H4 (cell line): ENCODE results near the gene PIGU. TPM values are rescaled to one million over a fixed set of nuclear protein-coding genes. Genes with fewer than 3 reads are reported as not detected.
"Not testable (repeated sequence)": the region's sequence is repeated elsewhere in the genome, so short reads cannot be mapped to it uniquely, and the experiment has no call there.

ENCODE experiments used
- DNase-seq: peaks from one replicate; pipeline ENCODE4 v3.0.0-alpha.2; 2015; ENCODE audit warnings: low spot score
- total RNA-seq: library from RNA; depleted of rRNA; stranded (reverse); fragments of >200 nt; shearing (Covaris generic); gene quantifications from 2 replicates; pipeline ENCODE4 v1.2.3, GENCODE V29; 2014; rRNA removed

PIGU gene, protein sequence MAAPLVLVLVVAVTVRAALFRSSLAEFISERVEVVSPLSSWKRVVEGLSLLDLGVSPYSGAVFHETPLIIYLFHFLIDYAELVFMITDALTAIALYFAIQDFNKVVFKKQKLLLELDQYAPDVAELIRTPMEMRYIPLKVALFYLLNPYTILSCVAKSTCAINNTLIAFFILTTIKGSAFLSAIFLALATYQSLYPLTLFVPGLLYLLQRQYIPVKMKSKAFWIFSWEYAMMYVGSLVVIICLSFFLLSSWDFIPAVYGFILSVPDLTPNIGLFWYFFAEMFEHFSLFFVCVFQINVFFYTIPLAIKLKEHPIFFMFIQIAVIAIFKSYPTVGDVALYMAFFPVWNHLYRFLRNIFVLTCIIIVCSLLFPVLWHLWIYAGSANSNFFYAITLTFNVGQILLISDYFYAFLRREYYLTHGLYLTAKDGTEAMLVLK
- total RNA-seq = 20.9 and 35.8 TPM in 2 replicates

DNA sequence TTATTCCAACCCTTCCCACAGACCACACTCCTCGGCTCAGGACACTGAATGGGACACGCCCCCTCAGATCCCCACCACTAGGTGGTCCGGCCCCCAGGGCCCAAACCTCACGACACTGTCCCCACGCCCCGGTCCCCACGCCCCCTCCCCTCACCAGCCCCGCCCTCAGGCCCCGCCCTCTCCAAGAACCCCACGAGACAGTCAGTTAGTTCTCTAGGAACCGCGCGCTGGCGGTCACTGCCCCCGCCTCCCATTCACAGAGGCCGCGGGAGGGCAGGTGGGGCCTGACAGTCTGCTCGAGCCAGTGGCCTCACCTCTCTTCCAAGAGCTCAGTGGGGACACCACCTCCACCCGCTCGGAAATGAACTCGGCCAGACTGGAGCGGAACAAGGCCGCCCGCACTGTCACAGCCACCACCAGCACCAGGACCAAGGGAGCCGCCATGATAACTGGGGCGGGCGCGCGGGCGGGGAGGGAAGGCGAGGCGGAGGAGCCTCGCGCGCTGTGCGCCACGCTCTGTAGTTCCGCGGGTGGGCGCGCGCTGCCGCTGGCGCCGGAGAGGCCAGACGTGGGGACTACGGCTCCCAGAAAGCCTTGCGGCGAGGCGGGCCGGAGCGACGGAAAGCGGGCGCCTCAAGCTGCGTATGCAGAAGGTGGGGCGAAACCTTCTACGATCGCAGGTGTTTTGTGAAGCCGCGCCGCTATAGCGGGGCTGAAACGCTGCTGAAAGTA lies at the start of gene PIGU:
Gene PIGU (minus strand): TSS at position 451 of the 732 bp plus-strand sequence. CDS start 7 bp downstream, at position 444.
- peak; percentile 92 for DNase-seq

DNA sequence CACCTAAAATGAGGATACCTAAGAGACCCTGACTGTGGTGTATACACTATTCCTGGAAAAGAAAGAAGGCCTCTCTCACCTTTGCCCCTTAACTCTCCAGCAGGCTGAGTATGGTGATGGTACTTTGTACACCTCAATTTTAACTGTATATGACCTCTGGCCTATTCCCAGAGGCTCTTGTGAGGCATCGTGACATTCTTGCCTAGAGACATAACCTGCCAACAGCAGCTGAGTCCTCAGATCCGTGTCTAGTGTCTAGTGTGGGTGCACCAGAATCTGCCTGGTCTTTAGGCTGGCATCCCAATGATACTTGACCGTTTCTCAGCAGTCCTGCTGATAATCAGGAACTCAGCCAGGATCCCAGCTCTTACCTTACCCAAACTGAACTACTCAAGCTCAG lies 47.3 kb upstream of the PIGU start:
- DNase-seq = no peak

DNA sequence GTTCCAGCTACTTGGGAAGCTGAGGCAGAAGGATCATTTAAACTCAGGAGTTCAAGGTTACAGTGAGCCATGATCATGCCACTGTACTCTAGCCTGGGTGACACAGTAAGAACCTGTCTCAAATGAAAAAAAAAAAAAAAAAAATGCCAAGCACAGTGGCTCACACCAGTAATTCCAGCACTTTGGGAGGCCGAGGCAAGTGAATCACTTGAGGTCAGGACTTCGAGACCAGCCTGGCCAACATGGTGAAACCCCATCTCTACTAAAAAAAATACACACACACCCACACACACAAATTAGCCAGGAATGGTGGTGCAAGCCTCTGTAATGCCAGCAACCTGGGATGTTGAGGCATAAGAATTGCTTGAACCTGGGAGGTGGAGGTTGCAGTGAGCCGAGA lies 45.7 kb upstream of the PIGU start:
- not testable (repeated sequence) for DNase-seq

DNA sequence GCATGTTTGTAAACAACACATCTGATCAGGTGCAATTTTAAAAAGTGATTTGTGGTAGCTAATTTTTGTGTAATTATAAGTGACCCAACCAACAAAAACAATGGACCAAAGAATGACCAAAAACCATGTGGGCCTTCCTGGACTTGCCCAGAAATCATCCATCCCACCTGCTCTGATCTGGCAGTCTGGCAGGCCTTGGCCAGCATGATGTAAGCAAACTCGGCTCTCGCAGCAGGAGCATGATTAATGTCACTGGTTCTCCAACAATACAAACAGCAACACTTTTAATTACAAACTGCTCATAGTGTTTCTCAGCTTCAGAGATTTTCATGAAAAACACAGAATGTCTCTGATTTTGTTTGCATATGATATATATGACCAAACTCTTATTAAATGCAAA lies 43.4 kb upstream of the PIGU start:
- no peak for DNase-seq

DNA sequence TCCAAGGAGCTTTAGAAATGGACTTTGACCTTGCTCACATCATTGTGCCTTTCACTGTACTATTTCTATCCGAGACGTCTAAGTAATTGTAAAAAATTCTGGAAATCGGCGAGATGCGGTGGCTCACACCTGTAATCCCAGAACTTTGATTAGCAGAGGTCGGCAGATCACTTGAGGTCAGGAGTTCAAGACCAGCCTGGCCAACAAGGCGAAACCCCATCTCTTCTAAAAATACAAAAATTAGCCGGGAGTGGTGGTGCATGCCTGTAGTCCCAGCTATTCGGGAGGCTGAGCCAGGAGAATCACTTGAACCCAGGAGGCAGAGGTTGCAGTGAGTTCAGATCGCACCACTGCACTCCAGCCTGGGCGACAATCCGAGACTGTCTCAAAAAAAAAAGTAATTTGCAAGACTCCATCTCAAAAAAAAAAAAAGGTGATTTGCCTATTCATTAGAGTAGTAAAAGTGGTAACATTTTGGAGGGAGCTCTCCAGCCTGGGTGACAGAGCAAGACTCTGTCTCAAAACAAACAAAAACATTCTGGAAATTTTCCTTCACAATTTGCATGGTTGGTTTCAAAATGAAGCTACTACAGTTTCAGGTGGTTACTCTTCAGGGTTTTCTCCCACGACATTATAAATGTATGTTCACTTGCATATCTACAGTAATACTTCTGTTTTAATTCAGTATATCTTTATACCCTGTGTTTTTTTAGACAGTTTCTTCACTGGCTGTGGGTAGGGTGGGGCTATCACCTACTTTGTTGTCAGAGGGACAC lies 42.5 kb upstream of the PIGU start:
- not testable (repeated sequence) for DNase-seq

DNA sequence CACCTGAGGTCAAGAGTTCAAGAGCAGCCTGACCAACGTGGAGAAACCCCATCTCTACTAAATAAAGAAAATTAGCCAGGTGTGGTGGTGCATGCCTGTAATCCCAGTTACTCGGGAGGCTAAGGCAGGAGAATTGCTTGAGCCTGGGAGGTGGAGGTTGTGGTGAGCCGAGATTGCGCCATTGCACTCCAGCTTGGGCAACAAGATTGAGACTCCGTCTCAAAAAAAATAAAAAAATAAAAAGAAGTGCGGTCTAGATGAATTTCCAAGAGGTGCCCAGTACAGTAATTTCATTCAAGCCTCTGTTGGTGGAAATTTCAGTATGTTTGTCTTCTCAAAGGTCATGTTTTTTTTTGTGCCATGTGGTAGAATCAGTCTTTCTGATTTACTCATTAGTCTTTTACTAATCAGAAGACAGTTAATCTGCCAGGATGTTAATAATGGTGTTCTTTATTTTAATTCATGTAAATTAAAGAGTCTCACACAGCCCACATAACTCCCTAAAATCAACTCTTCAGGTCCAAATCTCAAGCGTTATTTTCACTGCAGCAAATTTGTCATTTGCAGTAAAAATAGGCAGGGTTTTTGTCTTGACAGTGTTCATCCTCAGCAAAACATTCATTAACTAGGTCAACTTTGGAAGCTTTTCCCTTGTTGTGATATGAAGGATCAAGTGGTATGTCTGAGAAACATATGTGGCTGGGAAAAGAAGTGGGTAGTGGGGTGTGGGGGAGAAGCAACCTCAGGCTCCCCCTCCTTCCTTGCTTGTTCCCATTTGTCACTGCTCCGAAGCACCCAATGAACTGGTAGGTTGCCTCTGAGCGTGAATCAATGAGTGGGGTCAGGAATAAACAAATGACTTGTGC lies 40.6 kb upstream of the PIGU start:
- no peak for DNase-seq

DNA sequence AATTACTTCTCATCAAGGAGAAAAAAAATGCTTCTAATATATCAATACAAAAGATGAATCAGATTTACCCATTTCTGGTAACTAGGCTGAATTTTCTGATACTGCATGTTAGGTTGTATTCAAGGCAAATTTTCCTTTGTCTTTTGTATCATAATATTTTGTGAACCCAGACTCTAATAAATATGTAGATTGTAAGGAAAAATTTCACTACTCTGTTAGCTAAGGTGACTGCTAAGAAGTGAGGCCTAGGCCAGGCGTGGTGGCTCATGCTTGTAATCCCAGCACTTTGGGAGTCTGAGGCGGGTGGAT lies 40.0 kb upstream of the PIGU start:
- no peak for DNase-seq

DNA sequence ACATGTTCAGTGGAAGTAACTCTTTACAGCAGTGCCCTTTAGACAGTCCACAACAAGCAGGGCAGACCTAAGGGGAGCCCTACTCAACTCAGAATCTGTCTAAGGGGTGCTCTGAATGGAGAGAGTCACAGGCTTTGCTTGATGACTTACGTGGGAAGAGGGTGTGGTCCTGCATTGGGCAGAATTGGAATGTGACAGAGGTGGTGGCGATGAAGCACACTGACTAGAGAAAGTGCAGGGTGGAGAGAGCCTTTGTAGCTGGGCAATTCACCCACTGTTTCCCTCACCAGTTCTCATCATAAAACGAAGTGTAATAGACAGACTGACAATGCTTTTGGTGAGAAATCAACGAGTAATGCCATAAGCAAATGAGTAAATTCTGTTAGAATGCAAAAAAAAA lies 38.5 kb upstream of the PIGU start:
- no peak for DNase-seq

DNA sequence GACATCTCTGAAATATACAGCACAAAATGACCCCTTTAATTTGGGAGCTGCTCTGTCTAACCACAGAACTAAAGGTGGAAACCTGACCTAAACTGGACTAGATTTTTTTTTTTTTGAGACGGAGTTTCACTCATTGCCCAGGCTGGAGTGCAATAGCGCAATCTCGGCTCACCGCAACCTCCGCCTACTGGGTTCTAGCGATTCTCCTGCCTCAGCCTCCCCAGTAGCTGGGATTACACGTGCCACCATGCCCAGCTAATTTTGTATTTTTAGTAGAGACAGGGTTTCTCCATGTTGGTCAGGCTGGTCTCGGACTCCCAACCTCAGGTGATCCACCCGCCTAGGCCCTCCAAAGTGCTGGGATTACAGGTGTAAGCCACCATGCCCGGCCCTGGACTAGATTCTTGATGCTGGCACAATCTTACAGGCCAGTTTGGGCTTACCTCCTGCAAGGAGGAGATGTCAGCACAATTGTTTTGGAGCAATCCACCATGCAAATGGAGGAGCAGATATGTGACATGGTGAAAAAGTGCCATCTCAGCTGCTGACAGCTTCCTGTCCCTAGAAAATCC lies 37.1 kb upstream of the PIGU start:
- DNase-seq = not testable (repeated sequence)

DNA sequence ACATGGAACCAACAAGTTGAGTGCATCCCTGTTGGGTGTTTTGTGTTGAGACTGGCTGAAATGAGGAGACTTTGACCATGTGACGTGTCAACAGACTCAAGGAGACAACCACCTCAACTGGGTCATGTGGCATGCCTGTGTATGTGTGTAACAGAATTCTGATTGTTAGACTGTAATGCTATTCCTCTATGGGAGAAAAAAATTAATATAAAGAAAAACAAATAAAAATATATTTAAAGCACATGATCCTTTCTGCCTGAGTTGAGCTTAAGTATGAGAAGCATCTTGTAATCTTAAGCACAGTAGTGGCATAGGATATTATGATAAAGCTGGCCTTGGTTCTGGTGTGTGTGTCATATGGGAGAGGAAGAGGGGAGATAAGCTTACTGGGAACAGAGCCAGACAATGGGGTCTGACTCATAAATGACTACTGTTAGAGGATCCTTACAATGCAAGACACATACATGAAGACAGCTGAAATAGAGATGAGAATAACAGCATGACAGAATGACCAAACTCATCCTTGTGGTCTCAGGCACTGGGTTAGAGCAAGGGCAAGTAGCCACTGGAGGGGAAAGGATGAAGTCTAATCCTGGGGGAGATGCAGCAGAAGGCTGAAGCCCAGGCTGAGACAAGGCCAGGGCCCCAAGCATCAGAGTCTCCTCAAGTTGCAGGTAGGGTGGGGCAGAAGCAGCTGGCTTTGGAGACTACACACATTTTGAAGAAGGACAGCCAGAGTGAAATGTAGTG lies 36.5 kb upstream of the PIGU start:
- peak; percentile 66 for DNase-seq

DNA sequence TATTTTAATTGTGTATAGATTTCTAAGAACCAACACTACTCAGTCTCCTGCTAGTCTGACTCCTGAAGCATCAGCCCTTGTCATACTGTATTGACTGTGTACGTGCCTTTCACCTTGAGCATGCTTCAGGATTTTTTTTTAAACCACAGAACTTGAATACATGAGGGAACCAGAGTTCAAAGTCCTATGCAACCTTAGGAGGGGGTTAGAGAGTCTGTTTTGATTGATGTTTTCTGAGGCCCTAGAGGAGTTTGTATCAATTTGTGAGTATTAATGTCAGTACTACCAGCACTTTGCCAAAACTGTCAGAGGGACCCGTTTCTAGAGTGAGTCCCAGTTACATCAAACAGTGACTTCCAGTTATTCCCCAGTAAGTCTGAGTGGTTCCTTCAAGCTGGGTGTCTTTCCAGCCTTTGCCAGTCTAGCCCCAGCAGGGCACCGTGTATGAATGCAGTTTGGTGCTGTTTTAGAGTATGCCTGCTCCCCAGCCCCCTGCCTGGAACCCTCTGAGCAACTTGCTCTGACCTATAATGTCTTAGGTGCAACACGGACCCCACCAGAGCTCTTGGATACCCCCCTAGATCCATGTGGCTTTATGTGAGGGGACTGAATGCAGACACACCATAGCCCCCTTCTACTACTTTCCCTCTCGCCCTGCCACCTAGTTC lies 35.8 kb upstream of the PIGU start:
- no peak for DNase-seq

DNA sequence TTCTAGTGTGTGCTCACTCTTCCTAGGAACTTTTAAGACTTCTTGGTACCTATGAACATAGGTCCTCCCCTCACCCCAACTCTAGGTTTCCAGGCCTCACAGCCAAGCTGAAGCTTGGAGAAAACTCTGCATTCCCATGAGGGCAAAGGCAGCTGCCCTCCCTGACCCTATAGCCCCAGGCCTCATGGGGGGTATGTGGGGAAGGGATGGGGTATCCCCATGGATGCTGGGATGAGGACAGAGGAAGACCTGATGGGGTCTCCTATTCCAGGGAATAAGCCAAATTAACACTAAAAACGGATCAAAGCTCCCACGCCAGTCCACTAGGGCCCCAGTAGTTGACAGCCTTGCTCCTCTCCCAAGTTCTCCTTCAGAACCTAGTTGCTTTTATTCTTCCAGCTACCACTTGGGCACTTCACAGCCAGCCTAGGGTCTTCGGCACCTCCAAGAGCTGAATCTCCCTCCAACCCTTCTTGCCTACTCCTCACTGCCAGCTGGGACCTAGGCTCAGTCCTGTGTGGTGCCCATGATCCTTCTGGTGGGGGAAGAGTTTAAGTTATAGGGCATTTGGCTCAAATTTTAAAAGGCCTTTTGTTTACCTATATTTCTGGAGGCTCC lies 35.0 kb upstream of the PIGU start:
- no peak for DNase-seq

DNA sequence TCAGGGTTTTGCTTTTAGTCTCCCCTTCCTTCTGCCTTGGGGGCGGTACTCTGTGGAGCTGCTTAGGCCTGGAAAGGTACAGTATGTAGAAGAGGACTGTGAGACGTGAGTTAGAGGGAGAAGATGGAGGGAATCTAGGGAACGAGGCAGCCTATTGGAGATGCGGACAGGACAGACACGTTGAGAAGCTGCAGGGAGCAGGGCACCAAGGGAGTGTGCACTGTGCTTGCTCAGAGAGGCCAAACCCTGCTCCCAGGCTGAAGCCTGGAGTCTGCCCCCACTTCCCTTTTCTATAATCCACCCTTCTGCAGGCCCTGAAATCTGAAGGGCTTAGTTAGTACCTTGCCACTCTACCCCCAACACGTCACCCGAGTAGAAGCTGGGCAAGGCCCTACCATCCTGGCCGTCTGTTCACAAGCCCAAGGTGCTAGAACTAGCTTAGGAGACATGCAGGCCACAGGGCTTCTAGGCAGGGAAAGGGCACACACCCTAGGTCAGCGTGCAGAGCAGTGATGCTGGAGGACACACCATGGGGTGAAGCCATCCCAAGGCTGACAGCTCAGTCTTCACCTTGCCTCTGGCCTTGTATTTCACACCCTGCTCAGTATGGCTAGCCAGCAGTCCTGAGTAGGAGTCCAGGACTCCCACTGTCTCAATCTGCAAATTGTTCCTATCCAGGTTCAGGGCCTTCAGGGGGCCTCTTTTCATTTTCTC lies 34.1 kb upstream of the PIGU start:
- no peak for DNase-seq

DNA sequence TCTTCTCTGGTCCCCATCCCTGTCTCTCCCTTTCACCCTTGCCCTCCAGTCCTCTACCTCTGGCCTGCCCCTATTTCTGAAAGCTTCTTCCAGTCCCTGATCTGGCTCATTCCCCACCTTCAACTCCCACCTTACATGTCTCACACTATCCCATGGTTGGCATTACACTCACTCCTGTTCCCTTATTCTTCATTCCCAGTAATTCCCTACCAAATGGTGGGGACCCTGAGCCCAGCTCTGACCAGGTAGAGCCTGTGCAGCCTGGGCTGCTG lies 33.6 kb upstream of the PIGU start:
- DNase-seq = no peak

DNA sequence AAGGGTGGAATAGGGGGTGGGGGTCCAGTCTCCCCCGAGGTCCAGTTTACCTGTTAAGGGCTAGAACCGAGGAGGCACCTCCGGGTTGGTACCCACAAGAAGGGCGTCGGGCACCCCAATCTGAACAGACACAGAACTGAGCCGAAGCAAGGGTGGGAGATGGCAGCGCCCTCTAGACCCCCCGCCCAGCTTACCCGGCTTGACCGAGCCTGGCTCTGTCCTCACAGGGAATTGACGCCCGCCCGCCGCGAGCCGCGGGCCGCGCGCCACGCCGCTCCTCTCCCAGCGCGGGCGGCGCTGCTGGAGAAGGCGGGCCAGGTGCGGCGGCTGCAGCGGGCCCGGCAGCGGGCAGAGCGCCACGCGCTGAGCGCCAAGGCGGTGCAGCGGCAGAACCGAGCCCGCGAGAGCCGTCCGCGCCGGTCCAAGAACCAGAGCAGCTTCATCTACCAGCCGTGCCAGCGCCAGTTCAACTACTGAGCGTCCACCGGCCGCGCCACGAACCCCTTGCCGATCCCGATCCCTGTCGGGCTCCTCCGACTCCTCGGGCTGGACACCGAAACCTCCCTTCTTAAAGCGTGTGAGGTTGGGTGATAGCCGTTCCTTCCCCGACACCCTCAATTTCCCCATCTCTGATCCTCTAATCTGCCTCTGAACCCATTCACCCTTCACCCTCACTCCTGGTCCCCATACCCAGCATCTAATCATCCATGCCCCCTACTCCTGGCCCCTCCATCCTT lies 33.1 kb upstream of the PIGU start:
- DNase-seq = peak; percentile 47

DNA sequence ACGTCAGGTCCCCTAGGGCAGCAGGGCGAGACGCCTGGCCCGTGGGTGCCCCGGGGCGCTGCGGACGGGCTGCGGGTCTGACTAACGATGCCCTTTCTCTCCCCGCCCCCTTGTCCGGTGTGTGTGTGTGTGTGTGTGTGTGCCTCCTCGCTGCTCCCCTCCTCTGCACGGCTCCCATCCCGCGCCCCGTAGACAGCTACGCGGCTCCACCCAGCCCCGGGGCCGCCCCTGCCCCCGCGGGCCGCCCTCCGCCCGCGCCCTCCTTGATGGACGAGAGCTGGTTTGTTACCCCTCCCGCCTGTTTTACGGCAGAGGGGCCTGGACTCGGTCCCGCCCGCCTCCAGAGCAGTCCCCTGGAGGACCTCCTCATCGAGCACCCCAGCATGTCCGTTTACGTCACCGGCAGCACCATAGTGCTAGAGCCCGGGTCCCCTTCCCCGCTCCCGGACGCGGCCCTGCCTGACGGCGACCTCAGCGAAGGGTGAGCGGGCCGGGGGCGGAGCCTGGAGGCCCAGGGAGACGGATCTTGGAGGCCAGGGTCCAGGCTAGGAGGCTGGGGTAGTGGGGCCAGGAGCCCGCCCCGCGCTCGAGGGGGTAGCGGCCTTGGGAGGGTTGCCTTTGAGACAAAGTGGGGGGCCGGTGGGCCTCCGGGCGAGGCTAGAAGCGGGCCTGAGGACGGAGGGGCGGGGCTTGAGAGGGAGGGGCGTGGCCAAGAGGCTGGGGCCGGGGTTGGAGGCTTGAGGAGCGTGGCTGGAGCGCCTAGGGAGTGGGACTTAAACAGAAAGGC lies 32.3 kb upstream of the PIGU start:
- peak; percentile 75 for DNase-seq

DNA sequence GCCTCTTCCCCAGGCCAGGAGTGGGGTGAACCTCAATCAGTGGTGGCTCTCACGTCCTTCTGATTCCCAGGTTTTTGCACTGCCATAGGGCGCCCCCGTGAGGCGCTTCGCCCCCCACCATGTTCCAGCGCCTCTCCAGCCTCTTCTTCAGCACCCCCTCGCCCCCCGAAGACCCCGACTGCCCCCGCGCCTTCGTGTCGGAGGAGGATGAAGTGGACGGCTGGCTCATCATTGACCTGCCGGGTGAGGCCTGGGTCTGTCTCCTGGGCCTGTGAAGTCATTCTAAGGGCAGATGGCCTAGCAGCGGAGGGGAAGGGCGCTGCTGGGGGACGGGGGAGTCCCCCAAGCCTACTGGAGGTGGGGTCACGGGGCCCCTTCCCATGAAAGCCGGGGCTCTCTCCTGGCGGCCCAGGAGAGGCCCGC lies 31.7 kb upstream of the PIGU start:
- no peak for DNase-seq
